ENCODE measurements around the gene CCDC146.

The CCDC146 gene

DNA sequence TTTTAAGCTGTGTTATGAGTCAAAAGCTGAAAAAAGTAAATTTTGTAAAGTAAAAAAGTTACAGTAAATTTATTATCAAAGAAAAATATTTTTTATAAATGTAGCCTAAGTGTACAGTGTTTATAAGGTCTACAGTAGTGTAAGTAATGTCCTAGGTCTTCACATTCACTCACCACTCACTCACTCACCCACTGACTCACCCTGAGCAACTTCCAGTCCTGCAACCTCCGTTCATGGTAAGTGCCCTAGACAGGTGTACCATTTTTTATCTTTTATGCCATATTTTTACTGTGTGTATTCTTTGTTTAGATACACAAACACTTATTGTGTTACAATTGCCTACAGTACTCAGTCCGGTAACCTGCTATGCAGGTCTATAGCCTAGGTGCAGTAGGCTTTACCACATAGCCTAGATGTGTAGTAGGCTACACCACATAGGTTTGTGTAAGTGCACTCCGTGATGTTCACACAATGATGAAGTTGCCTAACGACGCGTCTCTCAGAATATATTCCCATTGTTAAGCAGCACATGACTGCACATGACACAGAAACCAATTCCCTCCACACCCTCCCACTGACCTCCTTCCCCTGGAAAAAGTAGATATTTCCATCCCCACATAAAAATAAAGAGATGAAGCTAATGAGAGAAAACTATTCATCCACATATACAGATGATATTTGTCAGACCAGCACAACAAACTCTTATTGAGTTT, 122.0 kb downstream of the CCDC146 start:
- no peak for TF ChIP-seq TAF1 (IDR thresholded peaks at IDR 0.05; ENCODE audit: borderline replicate concordance, insufficient read depth, low read length)
- TF ChIP-seq SIN3A (IDR thresholded peaks at IDR 0.05; ENCODE audit: borderline replicate concordance, insufficient read depth, low read length): no peak
- no peak for TF ChIP-seq FOXP2 (optimal IDR thresholded peaks at IDR 0.05; ENCODE audit: borderline replicate concordance, extremely low read depth, extremely low read length, insufficient read depth)
- no peak for TF ChIP-seq POLR2AphosphoS5 (IDR thresholded peaks at IDR 0.05; ENCODE audit: low read depth, low read length)
- TF ChIP-seq, protein P1, sequence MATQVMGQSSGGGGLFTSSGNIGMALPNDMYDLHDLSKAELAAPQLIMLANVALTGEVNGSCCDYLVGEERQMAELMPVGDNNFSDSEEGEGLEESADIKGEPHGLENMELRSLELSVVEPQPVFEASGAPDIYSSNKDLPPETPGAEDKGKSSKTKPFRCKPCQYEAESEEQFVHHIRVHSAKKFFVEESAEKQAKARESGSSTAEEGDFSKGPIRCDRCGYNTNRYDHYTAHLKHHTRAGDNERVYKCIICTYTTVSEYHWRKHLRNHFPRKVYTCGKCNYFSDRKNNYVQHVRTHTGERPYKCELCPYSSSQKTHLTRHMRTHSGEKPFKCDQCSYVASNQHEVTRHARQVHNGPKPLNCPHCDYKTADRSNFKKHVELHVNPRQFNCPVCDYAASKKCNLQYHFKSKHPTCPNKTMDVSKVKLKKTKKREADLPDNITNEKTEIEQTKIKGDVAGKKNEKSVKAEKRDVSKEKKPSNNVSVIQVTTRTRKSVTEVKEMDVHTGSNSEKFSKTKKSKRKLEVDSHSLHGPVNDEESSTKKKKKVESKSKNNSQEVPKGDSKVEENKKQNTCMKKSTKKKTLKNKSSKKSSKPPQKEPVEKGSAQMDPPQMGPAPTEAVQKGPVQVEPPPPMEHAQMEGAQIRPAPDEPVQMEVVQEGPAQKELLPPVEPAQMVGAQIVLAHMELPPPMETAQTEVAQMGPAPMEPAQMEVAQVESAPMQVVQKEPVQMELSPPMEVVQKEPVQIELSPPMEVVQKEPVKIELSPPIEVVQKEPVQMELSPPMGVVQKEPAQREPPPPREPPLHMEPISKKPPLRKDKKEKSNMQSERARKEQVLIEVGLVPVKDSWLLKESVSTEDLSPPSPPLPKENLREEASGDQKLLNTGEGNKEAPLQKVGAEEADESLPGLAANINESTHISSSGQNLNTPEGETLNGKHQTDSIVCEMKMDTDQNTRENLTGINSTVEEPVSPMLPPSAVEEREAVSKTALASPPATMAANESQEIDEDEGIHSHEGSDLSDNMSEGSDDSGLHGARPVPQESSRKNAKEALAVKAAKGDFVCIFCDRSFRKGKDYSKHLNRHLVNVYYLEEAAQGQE (IDR thresholded peaks at IDR 0.05; ENCODE audit: insufficient read depth in 1 of 2, low read depth in 2 of 2, low read length in 2 of 2): no peak

DNA sequence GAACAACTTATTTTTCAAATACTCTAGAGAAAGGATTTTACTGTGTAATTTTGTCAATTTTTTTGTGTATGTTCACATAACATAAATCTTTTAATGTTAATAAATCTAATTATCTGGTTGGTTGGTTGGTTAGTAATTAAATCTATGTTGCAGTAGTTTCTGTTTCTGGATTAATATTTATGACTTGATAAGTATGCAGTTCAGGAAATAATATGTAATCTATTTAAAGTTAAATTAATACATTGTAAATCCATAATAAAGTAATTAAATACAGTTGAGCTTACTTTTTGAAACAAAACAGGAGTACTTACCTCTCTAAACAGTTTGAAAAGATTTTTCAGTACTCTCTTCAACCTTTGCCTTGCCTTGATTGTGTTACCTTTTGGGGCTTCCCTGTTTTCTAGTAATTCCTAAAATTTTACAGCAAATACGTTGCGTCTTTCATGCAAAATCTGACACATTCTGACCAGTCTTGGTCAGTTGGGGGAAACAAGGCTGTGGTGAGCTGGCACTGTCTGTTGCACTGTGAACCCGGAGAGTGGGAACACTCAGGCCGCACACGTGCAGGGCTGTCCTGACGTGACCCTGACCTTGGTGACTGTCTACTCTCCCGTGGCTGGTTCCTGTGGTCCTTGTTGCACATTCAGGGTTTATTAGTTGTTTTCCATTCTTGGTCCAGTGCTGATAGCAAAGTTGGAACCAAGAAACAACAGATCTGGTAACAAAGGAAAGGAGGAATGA, 122.8 kb downstream of the CCDC146 start:
- TF ChIP-seq TAF1 (IDR thresholded peaks at IDR 0.05; ENCODE audit: borderline replicate concordance, insufficient read depth, low read length) (no peak), FOXP2 (optimal IDR thresholded peaks at IDR 0.05; ENCODE audit: borderline replicate concordance, extremely low read depth, extremely low read length, insufficient read depth) (no peak), SIN3A (IDR thresholded peaks at IDR 0.05; ENCODE audit: borderline replicate concordance, insufficient read depth, low read length) (no peak), POLR2AphosphoS5 (IDR thresholded peaks at IDR 0.05; ENCODE audit: low read depth, low read length) (no peak)
- TF ChIP-seq, protein P1 (IDR thresholded peaks at IDR 0.05; ENCODE audit: insufficient read depth in 1 of 2, low read depth in 2 of 2, low read length in 2 of 2): no peak

DNA sequence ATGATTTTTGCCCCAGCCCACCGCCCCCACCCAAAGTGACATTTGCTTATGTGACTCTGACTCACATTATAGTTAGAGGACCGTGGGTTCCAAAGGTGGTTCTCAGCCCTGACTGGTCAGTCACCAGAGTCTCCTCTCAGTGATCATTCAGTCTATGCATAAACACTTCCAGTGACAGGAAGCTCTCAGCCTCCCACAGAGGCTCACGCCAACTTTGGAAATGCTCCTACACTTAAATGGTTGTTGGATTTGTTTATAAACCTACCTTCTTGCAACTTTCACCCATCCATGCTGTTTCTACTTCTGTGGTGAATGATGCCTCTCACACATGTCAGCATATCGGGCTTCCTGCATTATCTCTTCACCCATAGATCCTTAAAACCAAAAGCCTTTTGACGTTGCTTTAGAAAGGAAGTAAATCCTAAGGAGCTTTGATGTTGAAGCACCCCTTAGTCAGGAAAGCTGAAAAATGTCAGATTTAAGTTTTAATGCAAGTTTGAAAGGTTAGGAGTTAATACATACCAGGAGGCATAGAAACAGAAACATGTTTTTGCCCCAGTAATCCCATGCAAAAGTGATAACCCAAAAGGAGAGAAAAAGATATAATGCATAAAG, 123.7 kb downstream of the CCDC146 start:
- TF ChIP-seq, protein P1 (IDR thresholded peaks at IDR 0.05; ENCODE audit: insufficient read depth in 1 of 2, low read depth in 2 of 2, low read length in 2 of 2): no peak
- TF ChIP-seq FOXP2 (optimal IDR thresholded peaks at IDR 0.05; ENCODE audit: borderline replicate concordance, extremely low read depth, extremely low read length, insufficient read depth) (no peak), POLR2AphosphoS5 (IDR thresholded peaks at IDR 0.05; ENCODE audit: low read depth, low read length) (no peak), SIN3A (IDR thresholded peaks at IDR 0.05; ENCODE audit: borderline replicate concordance, insufficient read depth, low read length) (no peak), TAF1 (IDR thresholded peaks at IDR 0.05; ENCODE audit: borderline replicate concordance, insufficient read depth, low read length) (no peak)

DNA sequence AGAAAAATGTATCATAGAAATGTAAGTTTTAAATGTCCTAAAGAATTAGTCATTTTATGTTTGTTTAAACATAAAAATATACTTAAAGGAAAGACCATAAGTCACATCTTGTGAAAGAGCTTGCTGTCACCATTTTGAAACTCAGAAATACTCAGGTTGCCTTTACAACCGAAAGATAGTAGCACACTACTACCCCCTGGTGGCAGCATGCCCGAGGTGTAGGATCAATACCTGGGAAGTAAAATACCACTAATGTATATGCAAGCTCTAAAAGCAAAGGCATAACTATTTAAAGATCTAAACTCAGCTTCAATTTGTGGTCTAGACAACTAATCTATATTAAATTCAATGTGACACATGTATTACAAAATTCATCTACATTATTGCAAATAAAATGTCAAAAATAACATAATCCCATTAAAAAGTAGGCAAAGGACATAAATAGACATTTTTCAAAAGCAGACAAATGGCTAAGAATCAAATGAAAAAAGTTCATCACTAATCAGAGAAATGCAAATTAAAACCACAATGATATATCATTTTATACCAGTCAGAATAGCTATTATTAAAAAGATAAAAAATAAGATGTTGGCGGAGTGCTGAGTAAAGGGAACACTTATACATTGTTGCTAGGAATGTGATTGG, 124.9 kb downstream of the CCDC146 start:
- no peak for TF ChIP-seq FOXP2 (optimal IDR thresholded peaks at IDR 0.05; ENCODE audit: borderline replicate concordance, extremely low read depth, extremely low read length, insufficient read depth)
- TF ChIP-seq, protein P1 (IDR thresholded peaks at IDR 0.05; ENCODE audit: insufficient read depth in 1 of 2, low read depth in 2 of 2, low read length in 2 of 2): no peak
- no peak for TF ChIP-seq SIN3A (IDR thresholded peaks at IDR 0.05; ENCODE audit: borderline replicate concordance, insufficient read depth, low read length)
- no peak for TF ChIP-seq POLR2AphosphoS5 (IDR thresholded peaks at IDR 0.05; ENCODE audit: low read depth, low read length)
- no peak for TF ChIP-seq TAF1 (IDR thresholded peaks at IDR 0.05; ENCODE audit: borderline replicate concordance, insufficient read depth, low read length)
